H1 (cell line): ENCODE results near the gene GUCY2C.

Experiments
- CHD1 ChIP-seq: IDR thresholded peaks from 2 replicates; pipeline ENCODE4 v1.6.1; 2012; ENCODE audit warnings: low read depth, low read length, improper control_type of control experiment
- POLR2A ChIP-seq, 2 experiments: IDR thresholded peaks; 1 replicate in 1 of 2; 2 replicates in 1 of 2; pipeline ENCODE4 v1.6.1; 2011; ENCODE audit warnings: low read depth in 2 of 2, low read length in 2 of 2, mild to moderate bottlenecking in 2 of 2; ENCODE audit errors: control extremely low read depth in 1 of 2
- SIN3A ChIP-seq, 2 experiments: IDR thresholded peaks in 1 of 2; conservative IDR thresholded peaks in 1 of 2; 2 replicates each; pipeline ENCODE4 v1.6.1; 2011 to 2012; ENCODE audit warnings: low read length in 2 of 2, improper control_type of control experiment in 1 of 2, low read depth in 1 of 2, mild to moderate bottlenecking in 1 of 2
- YY1 ChIP-seq: IDR thresholded peaks from 2 replicates; pipeline ENCODE4 v1.6.1; 2011; ENCODE audit warnings: low read depth, mild to moderate bottlenecking, low read length

DNA sequence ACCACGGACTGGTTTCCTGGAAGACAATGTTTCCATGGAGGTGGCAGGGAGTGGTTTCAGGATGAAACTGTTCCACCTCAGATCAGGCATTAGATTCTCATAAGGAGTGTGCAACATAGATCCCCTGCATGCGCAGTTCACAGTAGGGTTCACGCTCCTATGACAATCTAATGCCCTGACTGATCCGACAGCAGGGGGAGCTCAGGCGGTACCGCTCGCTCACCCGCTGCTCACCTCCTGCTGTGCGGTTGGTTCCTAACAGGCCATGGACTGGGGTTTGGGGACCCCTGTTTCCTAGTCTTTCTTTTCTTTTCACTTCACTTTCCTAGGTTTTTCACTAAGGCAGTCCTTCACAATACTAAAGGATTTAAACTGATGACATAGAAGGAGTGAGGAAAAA lies 39.6 kb downstream of the GUCY2C start:
- no peak for TF ChIP-seq CHD1
- TF ChIP-seq YY1: no peak
- TF ChIP-seq POLR2A (IDR thresholded peaks at IDR 0.05; ENCODE audit: control extremely low read depth in 1 of 2, low read depth in 2 of 2, low read length in 2 of 2): no peak
- no peak for TF ChIP-seq SIN3A (conservative IDR thresholded peaks at IDR 0.05 in 1 of 2, IDR thresholded peaks at IDR 0.05 in 1 of 2; ENCODE audit: low read depth in 1 of 2, low read length in 2 of 2)
